ENCODE measurements around the gene KCNJ10. TPM values are rescaled to one million over a fixed set of nuclear protein-coding genes. Genes with fewer than 3 reads are reported as not detected.

The KCNJ10 gene
- total RNA-seq, 1 donor from 2014 or later = not detected

DNA sequence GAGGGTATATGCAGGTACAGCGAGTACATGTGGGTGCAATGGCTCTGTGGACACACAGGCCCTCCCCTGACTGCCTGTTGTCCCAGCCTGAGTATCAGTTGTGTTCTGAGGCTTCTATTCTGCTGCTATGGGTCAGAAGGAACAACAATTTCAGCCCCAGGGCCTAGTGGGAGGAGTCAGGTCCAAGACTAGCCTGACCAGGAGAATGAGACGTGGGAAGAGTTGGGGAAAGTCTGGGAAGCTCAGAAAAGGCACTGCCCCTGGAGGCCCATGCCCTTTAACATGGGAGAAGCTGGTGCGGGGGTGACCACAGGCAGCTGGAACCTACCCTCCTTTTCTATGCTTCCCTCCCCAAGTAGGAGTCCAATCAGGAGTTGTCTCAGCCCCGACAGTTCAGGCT is 20.8 kb upstream of the KCNJ10 start:
- H3K27me3 Mint-ChIP-seq (ENCODE audit: unreplicated experiment) = no peaks in the 10 kb centered on the region
- H3K9me3 Mint-ChIP-seq (ENCODE audit: unreplicated experiment) = peaks cover 6% of the 10 kb centered on the region
- H3K4me1 Mint-ChIP-seq (ENCODE audit: low read depth, unreplicated experiment) = peaks cover 3% of the 10 kb centered on the region
- H3K4me3 Mint-ChIP-seq (ENCODE audit: unreplicated experiment) = no peak overlapping the region
- TF ChIP-seq, protein P1, sequence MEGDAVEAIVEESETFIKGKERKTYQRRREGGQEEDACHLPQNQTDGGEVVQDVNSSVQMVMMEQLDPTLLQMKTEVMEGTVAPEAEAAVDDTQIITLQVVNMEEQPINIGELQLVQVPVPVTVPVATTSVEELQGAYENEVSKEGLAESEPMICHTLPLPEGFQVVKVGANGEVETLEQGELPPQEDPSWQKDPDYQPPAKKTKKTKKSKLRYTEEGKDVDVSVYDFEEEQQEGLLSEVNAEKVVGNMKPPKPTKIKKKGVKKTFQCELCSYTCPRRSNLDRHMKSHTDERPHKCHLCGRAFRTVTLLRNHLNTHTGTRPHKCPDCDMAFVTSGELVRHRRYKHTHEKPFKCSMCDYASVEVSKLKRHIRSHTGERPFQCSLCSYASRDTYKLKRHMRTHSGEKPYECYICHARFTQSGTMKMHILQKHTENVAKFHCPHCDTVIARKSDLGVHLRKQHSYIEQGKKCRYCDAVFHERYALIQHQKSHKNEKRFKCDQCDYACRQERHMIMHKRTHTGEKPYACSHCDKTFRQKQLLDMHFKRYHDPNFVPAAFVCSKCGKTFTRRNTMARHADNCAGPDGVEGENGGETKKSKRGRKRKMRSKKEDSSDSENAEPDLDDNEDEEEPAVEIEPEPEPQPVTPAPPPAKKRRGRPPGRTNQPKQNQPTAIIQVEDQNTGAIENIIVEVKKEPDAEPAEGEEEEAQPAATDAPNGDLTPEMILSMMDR (IDR thresholded peaks at IDR 0.05; ENCODE audit: partially characterized antibody, unreplicated experiment) = no peak
- no peak overlapping the region for H3K27ac Mint-ChIP-seq (ENCODE audit: unreplicated experiment)
- DNase-seq = no peak
- H3K36me3 Mint-ChIP-seq (ENCODE audit: unreplicated experiment) = no peaks in the 10 kb centered on the region

DNA sequence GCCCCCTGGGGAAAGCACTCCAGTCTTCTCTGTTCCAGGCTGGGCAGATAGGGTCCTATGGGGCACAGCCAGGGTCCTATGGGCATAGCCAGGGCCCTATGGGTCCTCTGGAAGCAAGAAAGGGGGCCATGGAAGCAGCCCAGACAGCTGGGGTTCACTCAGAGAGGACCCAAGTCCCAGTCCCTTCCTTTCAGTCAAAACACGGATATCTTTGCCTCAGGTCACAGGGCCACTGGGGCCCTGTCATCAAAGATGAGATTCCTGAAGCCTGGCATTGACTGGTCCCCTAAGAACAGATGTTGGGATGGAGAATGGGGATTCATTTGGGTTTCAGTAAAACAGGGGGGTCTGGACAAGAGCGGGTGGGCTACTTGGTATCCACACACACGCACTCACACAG is 19.9 kb upstream of the KCNJ10 start:
- no peak overlapping the region for H3K27ac Mint-ChIP-seq (ENCODE audit: unreplicated experiment)
- H3K9me3 Mint-ChIP-seq (ENCODE audit: unreplicated experiment) = peaks cover 9% of the 10 kb centered on the region
- no peak for DNase-seq
- no peaks in the 10 kb centered on the region for H3K27me3 Mint-ChIP-seq (ENCODE audit: unreplicated experiment)
- TF ChIP-seq, protein P1 (IDR thresholded peaks at IDR 0.05; ENCODE audit: partially characterized antibody, unreplicated experiment) = no peak
- H3K4me1 Mint-ChIP-seq (ENCODE audit: low read depth, unreplicated experiment) = peaks cover 3% of the 10 kb centered on the region
- no peaks in the 10 kb centered on the region for H3K36me3 Mint-ChIP-seq (ENCODE audit: unreplicated experiment)
- H3K4me3 Mint-ChIP-seq (ENCODE audit: unreplicated experiment) = no peak overlapping the region

DNA sequence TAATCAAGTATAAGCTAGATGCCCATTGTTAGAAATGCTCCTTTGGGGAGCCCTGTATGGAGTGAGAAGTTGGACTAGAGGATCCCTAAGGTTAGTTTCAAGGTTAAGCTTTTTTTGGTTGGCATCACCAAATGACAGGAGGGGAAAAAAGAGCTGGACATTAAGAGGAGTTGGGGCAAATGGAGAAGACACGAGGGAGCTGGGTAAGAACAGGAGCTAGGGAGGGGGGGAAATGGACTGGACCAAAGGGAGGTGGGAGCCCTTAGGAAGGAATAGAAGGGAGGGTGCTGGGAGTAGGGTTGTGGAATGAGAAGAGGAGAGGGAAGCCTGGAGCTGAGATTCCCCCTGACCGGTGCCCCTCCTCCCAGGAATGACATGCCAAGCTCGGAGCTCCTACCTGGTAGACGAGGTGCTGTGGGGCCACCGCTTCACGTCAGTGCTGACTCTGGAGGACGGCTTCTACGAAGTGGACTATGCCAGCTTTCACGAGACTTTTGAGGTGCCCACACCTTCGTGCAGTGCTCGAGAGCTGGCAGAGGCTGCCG is 17.2 kb upstream of the KCNJ10 start:
- TF ChIP-seq, protein P1 (IDR thresholded peaks at IDR 0.05; ENCODE audit: partially characterized antibody, unreplicated experiment) = no peak
- Mint-ChIP-seq H3K27me3 (ENCODE audit: unreplicated experiment) (peaks cover 9% of the 10 kb centered on the region), H3K27ac (ENCODE audit: unreplicated experiment) (no peak overlapping the region), H3K36me3 (ENCODE audit: unreplicated experiment) (no peaks in the 10 kb centered on the region), H3K9me3 (ENCODE audit: unreplicated experiment) (peaks cover 5% of the 10 kb centered on the region), H3K4me3 (ENCODE audit: unreplicated experiment) (no peak overlapping the region), H3K4me1 (ENCODE audit: low read depth, unreplicated experiment) (peaks cover 6% of the 10 kb centered on the region)
- DNase-seq = no peak

DNA sequence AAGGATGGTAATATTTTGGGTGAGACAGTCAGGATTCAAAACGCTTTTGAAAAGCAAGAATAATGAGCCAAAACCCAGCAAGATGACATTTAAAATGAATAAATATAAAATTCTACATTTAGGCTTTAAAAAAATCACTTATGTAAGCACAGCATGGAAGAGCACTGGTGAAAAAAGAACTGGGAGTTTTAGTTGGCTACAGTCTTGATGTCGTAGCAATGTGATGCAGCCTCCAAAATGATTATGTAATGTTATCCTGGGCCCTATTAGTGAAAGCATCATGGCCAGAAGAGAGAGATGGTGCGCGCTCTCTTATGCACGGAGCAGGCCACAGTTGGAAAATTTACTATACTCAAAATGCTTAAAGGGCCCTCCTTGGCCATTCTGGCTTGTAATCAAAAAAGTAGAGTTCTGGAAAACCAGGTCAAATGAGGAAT is 16.5 kb upstream of the KCNJ10 start:
- no peak overlapping the region for H3K4me3 Mint-ChIP-seq (ENCODE audit: unreplicated experiment)
- no peak overlapping the region for H3K27ac Mint-ChIP-seq (ENCODE audit: unreplicated experiment)
- peaks cover 5% of the 10 kb centered on the region for H3K9me3 Mint-ChIP-seq (ENCODE audit: unreplicated experiment)
- no peak for DNase-seq
- peaks cover 10% of the 10 kb centered on the region for H3K4me1 Mint-ChIP-seq (ENCODE audit: low read depth, unreplicated experiment)
- H3K27me3 Mint-ChIP-seq (ENCODE audit: unreplicated experiment) = peaks cover 9% of the 10 kb centered on the region
- no peaks in the 10 kb centered on the region for H3K36me3 Mint-ChIP-seq (ENCODE audit: unreplicated experiment)
- TF ChIP-seq, protein P1 (IDR thresholded peaks at IDR 0.05; ENCODE audit: partially characterized antibody, unreplicated experiment) = no peak

DNA sequence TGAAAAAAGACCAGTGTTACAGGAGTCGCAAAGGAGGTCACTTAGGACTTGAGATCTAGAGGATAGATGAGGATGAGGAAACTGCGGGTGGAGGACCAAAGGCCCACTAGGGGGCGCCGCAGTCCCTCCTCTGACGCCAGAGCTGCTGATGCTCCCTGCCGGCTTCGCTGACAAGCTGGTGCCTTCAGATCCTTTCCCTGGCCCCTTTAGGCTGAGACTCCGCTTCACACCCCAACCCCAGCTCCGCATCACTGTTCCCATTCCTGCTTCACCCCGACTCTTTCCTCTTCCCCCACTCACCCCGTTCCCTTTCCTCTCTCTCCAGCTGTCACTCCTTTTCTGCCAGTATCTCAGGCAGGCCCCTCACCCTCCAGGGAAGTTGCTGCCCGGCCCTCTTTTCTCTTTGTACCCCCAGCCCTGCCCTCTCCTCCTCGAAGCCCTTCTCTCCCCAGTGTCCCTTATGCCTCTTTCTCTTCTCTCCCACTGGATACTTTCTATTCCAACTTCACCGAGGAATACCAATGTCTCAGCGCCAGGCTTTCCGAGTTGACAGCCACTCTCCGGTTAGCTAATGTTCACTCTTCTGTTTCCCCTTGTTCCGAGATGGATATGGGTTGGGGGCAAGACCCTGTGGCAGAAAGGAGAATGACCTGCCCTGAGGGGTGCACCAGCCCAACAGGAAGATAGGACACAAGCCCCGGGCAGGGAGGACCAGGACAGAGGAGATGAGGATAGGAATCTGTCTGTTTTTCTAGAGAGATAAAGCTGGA is 15.9 kb upstream of the KCNJ10 start:
- Mint-ChIP-seq H3K27me3 (ENCODE audit: unreplicated experiment) (peaks cover 13% of the 10 kb centered on the region), H3K9me3 (ENCODE audit: unreplicated experiment) (peaks cover 8% of the 10 kb centered on the region), H3K27ac (ENCODE audit: unreplicated experiment) (no peak overlapping the region), H3K4me1 (ENCODE audit: low read depth, unreplicated experiment) (peaks cover 15% of the 10 kb centered on the region), H3K4me3 (ENCODE audit: unreplicated experiment) (no peak overlapping the region), H3K36me3 (ENCODE audit: unreplicated experiment) (no peaks in the 10 kb centered on the region)
- DNase-seq = peak; percentile 94
- TF ChIP-seq, protein P1 (IDR thresholded peaks at IDR 0.05; ENCODE audit: partially characterized antibody, unreplicated experiment) = peak; percentile 87
